ENCODE data around the gene HELZ.
"Not testable (repeated sequence)": the region's sequence is repeated elsewhere in the genome, so short reads cannot be mapped to it uniquely, and the experiment has no call there.

HELZ gene

DNA sequence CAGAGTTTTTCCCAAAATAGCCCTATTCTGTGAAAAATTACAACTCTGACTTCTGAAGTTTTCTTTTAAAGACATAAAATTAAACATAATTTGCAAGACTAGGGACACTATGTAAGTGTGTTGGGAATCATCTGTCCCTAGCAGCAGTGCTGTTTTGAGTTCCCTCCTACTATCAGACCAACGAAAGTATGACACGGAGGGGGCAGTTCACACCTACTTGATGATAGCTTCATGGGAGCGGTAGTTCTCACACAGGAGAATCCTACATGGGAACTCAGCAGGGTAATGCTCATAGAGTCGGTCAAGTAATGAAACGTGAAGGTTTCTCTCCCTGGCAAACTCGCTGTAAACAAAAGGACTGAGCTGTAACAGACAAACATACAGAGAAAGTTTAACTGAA is 96.6 kb downstream of the HELZ start:
- no peak overlapping the region for H2AK5ac ChIP-seq (ENCODE audit: low read length)

DNA sequence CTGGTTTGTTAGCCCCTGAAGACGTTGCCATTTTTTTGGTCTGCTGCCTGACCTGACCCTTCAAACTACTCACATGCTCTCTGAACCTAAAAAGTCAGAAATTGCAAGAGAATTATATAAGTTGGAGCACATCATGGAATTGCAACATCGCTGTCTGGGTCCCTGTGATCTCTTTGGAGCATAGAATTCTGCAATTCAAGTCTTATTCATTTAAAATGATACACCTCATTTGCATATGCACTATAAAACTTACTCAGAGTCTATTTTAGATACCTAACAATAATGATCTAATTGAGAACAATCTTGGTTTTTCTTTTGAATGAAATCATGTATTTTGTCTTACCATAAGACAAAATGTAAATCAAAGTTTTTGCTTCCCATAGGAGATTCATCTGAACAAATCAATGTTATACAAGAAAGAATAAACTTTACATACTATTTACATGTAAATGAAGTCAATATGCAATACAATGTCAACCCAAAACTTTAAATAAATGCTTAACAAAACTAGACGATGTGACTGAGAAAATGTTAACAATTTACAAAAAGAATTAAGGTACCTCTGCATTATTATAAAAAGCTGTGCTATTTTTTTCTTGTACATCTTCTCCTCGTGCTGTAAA is 99.7 kb downstream of the HELZ start:
- H3K27me3 ChIP-seq (ENCODE audit: insufficient read depth, low read length): no peaks in the 10 kb centered on the region
- H3K4me2 ChIP-seq (ENCODE audit: low read length): no peak overlapping the region
- H2BK12ac ChIP-seq (ENCODE audit: low read length): no peak overlapping the region
- H3K14ac ChIP-seq (ENCODE audit: low read length): no peak overlapping the region
- H3K79me2 ChIP-seq (ENCODE audit: control insufficient read depth, insufficient read depth, low read length, poor library complexity): no peaks in the 10 kb centered on the region
- H2AK5ac ChIP-seq (ENCODE audit: low read length): no peak overlapping the region
- H3K4me1 ChIP-seq (ENCODE audit: control insufficient read depth in 1 of 2, insufficient read depth in 2 of 2, low read length in 2 of 2): no peaks in the 10 kb centered on the region
- H3K4me3 ChIP-seq (ENCODE audit: low read depth, low read length): no peak overlapping the region
- H3K79me1 ChIP-seq (ENCODE audit: low read length): no peaks in the 10 kb centered on the region
- no peak overlapping the region for H4K12ac ChIP-seq (ENCODE audit: low read depth, low read length)
- no peak overlapping the region for H2BK5ac ChIP-seq (ENCODE audit: low read depth, low read length, poor library complexity)
- H2AFZ ChIP-seq (ENCODE audit: insufficient read depth, low read length, poor library complexity): no peak overlapping the region
- no CpG with 5 or more reads among the region's 4 CpGs for WGBS (ENCODE audit: extremely low coverage, insufficient coverage, insufficient read length)
- H3K23ac ChIP-seq (ENCODE audit: low read length): no peak overlapping the region
- no peak overlapping the region for H3K9ac ChIP-seq (ENCODE audit: low read length)
- H4K8ac ChIP-seq (ENCODE audit: low read depth, low read length): no peak overlapping the region
- no peak for DNase-seq
- H3K4ac ChIP-seq (ENCODE audit: low read depth, low read length): no peak overlapping the region
- no peak overlapping the region for H4K91ac ChIP-seq (ENCODE audit: low read depth, low read length)
- peaks cover 13 to 18% of the 10 kb centered on the region in 2 experiments for H3K36me3 ChIP-seq (ENCODE audit: control insufficient read depth in 1 of 2, insufficient read depth in 2 of 2, low read length in 2 of 2)
- H3K27ac ChIP-seq (ENCODE audit: low read depth, low read length): no peak overlapping the region
- no peak overlapping the region for H2BK120ac ChIP-seq (ENCODE audit: insufficient read depth, low read length, poor library complexity)
- H3K9me3 ChIP-seq (ENCODE audit: insufficient read depth, low read depth, low read length): no peaks in the 10 kb centered on the region
- H3K18ac ChIP-seq (ENCODE audit: low read length): no peak overlapping the region

More for the DNA sequence above, 96.6 kb downstream of the HELZ start:
- no peaks in the 10 kb centered on the region for H3K4me1 ChIP-seq (ENCODE audit: control insufficient read depth in 1 of 2, insufficient read depth in 2 of 2, low read length in 2 of 2)
- no peak overlapping the region for H3K4me3 ChIP-seq (ENCODE audit: low read depth, low read length)
- H3K4ac ChIP-seq (ENCODE audit: low read depth, low read length): no peak overlapping the region
- H4K91ac ChIP-seq (ENCODE audit: low read depth, low read length): no peak overlapping the region
- peaks cover 15 to 16% of the 10 kb centered on the region in 2 experiments for H3K36me3 ChIP-seq (ENCODE audit: control insufficient read depth in 1 of 2, insufficient read depth in 2 of 2, low read length in 2 of 2)
- no peak overlapping the region for H4K12ac ChIP-seq (ENCODE audit: low read depth, low read length)
- no peak overlapping the region for H2AFZ ChIP-seq (ENCODE audit: insufficient read depth, low read length, poor library complexity)
- DNase-seq: no peak
- H2BK120ac ChIP-seq (ENCODE audit: insufficient read depth, low read length, poor library complexity): no peak overlapping the region
- no peak overlapping the region for H3K27ac ChIP-seq (ENCODE audit: low read depth, low read length)
- H3K9me3 ChIP-seq (ENCODE audit: insufficient read depth, low read depth, low read length): no peaks in the 10 kb centered on the region
- no peaks in the 10 kb centered on the region for H3K27me3 ChIP-seq (ENCODE audit: insufficient read depth, low read length)
- H3K79me2 ChIP-seq (ENCODE audit: control insufficient read depth, insufficient read depth, low read length, poor library complexity): no peaks in the 10 kb centered on the region
- H2BK5ac ChIP-seq (ENCODE audit: low read depth, low read length, poor library complexity): no peak overlapping the region
- no peak overlapping the region for H3K9ac ChIP-seq (ENCODE audit: low read length)
- H4K8ac ChIP-seq (ENCODE audit: low read depth, low read length): no peak overlapping the region
- H3K18ac ChIP-seq (ENCODE audit: low read length): no peak overlapping the region
- H2BK12ac ChIP-seq (ENCODE audit: low read length): no peak overlapping the region
- no peak overlapping the region for H3K23ac ChIP-seq (ENCODE audit: low read length)
- no CpG with 5 or more reads among the region's 6 CpGs for WGBS (ENCODE audit: extremely low coverage, insufficient coverage, insufficient read length)
- no peak overlapping the region for H3K14ac ChIP-seq (ENCODE audit: low read length)
- H3K79me1 ChIP-seq (ENCODE audit: low read length): no peaks in the 10 kb centered on the region
- H3K4me2 ChIP-seq (ENCODE audit: low read length): no peak overlapping the region

DNA sequence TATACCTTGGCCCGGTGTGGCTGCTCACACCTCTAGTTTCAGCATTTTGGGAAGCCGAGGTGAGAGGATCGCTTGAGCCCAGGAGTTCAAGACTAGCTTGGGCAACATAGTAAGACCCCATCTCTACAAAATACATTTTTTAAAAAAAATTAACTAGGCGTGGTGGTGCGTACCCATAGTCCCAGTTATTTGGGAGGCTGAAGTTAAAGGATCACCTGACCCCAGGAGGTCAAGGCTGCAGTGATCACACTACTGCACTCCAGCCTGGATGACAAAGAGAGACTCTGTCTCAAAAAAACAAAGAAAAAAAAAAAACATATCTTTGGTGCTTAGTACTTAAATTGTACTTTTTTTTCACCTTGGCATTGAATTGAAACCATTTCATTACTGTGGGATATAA is 101.7 kb downstream of the HELZ start:
- H2BK120ac ChIP-seq (ENCODE audit: insufficient read depth, low read length, poor library complexity): no peak overlapping the region
- H3K18ac ChIP-seq (ENCODE audit: low read length): no peak overlapping the region
- H3K36me3 ChIP-seq (ENCODE audit: control insufficient read depth in 1 of 2, insufficient read depth in 2 of 2, low read length in 2 of 2): peaks cover 14 to 15% of the 10 kb centered on the region in 2 experiments
- no peak overlapping the region for H3K4me2 ChIP-seq (ENCODE audit: low read length)
- no peak overlapping the region for H3K9ac ChIP-seq (ENCODE audit: low read length)
- H4K12ac ChIP-seq (ENCODE audit: low read depth, low read length): no peak overlapping the region
- H3K27ac ChIP-seq (ENCODE audit: low read depth, low read length): no peak overlapping the region
- H2BK12ac ChIP-seq (ENCODE audit: low read length): no peak overlapping the region
- H3K4me3 ChIP-seq (ENCODE audit: low read depth, low read length): no peak overlapping the region
- no peaks in the 10 kb centered on the region for H3K9me3 ChIP-seq (ENCODE audit: insufficient read depth, low read depth, low read length)
- DNase-seq: no peak
- no peak overlapping the region for H3K14ac ChIP-seq (ENCODE audit: low read length)
- no peaks in the 10 kb centered on the region for H3K79me1 ChIP-seq (ENCODE audit: low read length)
- no peaks in the 10 kb centered on the region for H3K27me3 ChIP-seq (ENCODE audit: insufficient read depth, low read length)
- no peak overlapping the region for H2AK5ac ChIP-seq (ENCODE audit: low read length)
- no peak overlapping the region for H4K8ac ChIP-seq (ENCODE audit: low read depth, low read length)
- peaks cover 5 to 6% of the 10 kb centered on the region in 2 experiments for H3K4me1 ChIP-seq (ENCODE audit: control insufficient read depth in 1 of 2, insufficient read depth in 2 of 2, low read length in 2 of 2)
- H4K91ac ChIP-seq (ENCODE audit: low read depth, low read length): no peak overlapping the region
- no peak overlapping the region for H3K23ac ChIP-seq (ENCODE audit: low read length)
- no CpG with 5 or more reads among the region's 5 CpGs for WGBS (ENCODE audit: extremely low coverage, insufficient coverage, insufficient read length)
- no peak overlapping the region for H3K4ac ChIP-seq (ENCODE audit: low read depth, low read length)
- H2AFZ ChIP-seq (ENCODE audit: insufficient read depth, low read length, poor library complexity): no peak overlapping the region
- H2BK5ac ChIP-seq (ENCODE audit: low read depth, low read length, poor library complexity): no peak overlapping the region
- no peaks in the 10 kb centered on the region for H3K79me2 ChIP-seq (ENCODE audit: control insufficient read depth, insufficient read depth, low read length, poor library complexity)

DNA sequence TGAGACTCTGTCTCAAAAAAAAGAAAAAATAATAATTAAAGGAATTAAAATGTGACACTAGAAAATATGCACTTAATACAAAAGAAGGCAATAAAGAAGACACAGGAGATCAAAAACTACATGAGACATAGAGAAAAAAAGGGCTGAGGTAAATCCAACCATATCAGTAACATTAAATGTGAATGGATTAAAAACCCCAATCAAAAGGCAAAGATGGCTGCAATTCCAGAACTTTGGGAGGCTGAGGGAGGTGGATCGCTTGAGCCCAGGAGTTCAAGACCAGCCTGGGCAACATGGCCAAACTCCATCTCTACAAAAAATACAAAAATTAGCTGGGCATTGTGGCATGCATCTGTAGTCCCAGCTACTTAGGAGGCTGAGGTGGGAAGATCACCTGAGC is 103.0 kb downstream of the HELZ start:
- H4K8ac ChIP-seq (ENCODE audit: low read depth, low read length); H2AFZ ChIP-seq (ENCODE audit: insufficient read depth, low read length, poor library complexity); H2BK12ac ChIP-seq (ENCODE audit: low read length); H2BK5ac ChIP-seq (ENCODE audit: low read depth, low read length, poor library complexity); H3K27ac ChIP-seq (ENCODE audit: low read depth, low read length); H3K18ac ChIP-seq (ENCODE audit: low read length); DNase-seq; H3K23ac ChIP-seq (ENCODE audit: low read length); H2AK5ac ChIP-seq (ENCODE audit: low read length); H4K91ac ChIP-seq (ENCODE audit: low read depth, low read length); H2BK120ac ChIP-seq (ENCODE audit: insufficient read depth, low read length, poor library complexity); H3K4me2 ChIP-seq (ENCODE audit: low read length); H3K4me1 ChIP-seq (ENCODE audit: control insufficient read depth in 1 of 2, insufficient read depth in 2 of 2, low read length in 2 of 2); H3K4ac ChIP-seq (ENCODE audit: low read depth, low read length); H3K36me3 ChIP-seq (ENCODE audit: control insufficient read depth in 1 of 2, insufficient read depth in 2 of 2, low read length in 2 of 2); H3K79me2 ChIP-seq (ENCODE audit: control insufficient read depth, insufficient read depth, low read length, poor library complexity); H3K27me3 ChIP-seq (ENCODE audit: insufficient read depth, low read length); H3K9ac ChIP-seq (ENCODE audit: low read length); H3K79me1 ChIP-seq (ENCODE audit: low read length); H3K14ac ChIP-seq (ENCODE audit: low read length); H3K9me3 ChIP-seq (ENCODE audit: insufficient read depth, low read depth, low read length); H4K12ac ChIP-seq (ENCODE audit: low read depth, low read length); H3K4me3 ChIP-seq (ENCODE audit: low read depth, low read length): not testable (repeated sequence)
- no CpG with 5 or more reads among the region's 1 CpG for WGBS (ENCODE audit: extremely low coverage, insufficient coverage, insufficient read length)
